ENCODE results near the gene CALM1. TPM values are rescaled to one million over a fixed set of nuclear protein-coding genes. Genes with fewer than 3 reads are reported as not detected.

Gene CALM1
- total RNA-seq, 2 donors from 2014 or later, result 137 to 199 TPM

DNA sequence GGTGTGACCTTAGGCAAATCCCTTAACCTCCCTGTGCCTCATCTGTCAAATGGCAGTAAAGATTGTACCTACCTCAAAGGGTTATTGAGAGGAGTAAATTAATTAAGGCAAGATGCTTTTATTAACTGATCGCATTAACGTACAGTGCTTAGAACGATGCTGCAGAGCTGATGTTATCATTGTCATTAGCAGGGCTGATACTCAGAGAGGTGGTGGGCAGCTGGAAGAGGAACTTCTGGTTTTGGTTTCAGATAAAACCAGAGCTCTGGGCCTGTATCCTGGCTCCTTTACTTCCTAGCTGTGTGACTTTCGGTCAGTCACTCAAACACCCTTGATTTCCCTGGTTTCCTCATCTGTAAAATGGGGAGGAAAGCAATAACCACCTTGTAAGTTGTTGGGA lies 55.1 kb downstream of the CALM1 start:
- intact Hi-C loops (cut with DNase I), result no loop called here
- ATAC-seq (no peak), DNase-seq (no peak)
- H3K4me3 ChIP-seq, result no peak overlapping the region
- no peak overlapping the region for H3K27ac ChIP-seq
- no peak for TF ChIP-seq POLR2A (IDR thresholded peaks at IDR 0.05)
- TF ChIP-seq, protein P1, sequence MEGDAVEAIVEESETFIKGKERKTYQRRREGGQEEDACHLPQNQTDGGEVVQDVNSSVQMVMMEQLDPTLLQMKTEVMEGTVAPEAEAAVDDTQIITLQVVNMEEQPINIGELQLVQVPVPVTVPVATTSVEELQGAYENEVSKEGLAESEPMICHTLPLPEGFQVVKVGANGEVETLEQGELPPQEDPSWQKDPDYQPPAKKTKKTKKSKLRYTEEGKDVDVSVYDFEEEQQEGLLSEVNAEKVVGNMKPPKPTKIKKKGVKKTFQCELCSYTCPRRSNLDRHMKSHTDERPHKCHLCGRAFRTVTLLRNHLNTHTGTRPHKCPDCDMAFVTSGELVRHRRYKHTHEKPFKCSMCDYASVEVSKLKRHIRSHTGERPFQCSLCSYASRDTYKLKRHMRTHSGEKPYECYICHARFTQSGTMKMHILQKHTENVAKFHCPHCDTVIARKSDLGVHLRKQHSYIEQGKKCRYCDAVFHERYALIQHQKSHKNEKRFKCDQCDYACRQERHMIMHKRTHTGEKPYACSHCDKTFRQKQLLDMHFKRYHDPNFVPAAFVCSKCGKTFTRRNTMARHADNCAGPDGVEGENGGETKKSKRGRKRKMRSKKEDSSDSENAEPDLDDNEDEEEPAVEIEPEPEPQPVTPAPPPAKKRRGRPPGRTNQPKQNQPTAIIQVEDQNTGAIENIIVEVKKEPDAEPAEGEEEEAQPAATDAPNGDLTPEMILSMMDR (IDR thresholded peaks at IDR 0.05), result no peak
- H3K4me1 ChIP-seq, result peaks cover 20% of the 10 kb centered on the region
- WGBS, 2 donors, result 72 to 87% methylated on average over 4 of the region's 4 CpGs
- H3K9me3 ChIP-seq, result no peaks in the 10 kb centered on the region
- no peaks in the 10 kb centered on the region for H3K36me3 ChIP-seq (replicated peaks in 1 of 2; ENCODE audit: insufficient read depth in 1 of 2, low read depth in 2 of 2)
- H3K27me3 ChIP-seq, result no peaks in the 10 kb centered on the region

DNA sequence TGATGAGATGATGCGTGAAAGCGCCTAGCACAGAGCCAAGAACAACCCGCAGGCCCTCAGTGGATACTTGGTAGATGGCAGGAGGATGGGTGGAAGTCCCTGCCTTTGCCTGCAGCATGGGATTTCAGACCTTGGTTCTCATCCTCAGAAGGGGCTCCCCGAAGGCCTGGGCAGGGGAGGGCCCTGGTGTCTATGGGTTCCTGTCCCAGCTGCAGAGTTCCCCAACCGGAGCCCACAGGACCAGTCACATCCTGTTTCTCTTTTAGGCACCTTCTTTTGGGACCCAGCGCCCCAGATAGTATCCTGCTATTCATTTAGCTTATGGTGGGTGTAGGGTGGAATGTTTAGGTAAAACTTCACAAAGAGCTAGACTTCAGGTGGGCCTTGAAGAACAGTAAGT lies 55.5 kb downstream of the CALM1 start:
- H3K27me3 ChIP-seq, result no peaks in the 10 kb centered on the region
- H3K4me1 ChIP-seq, result peaks cover 20% of the 10 kb centered on the region
- DNase-seq, result no peak
- H3K27ac ChIP-seq, result no peak overlapping the region
- no peak for ATAC-seq
- 82 to 85% methylated on average over 5 to 6 of the region's 6 CpGs for WGBS, 2 donors
- no peaks in the 10 kb centered on the region for H3K9me3 ChIP-seq
- intact Hi-C loops (cut with DNase I), result no loop called here
- H3K36me3 ChIP-seq (replicated peaks in 1 of 2; ENCODE audit: insufficient read depth in 1 of 2, low read depth in 2 of 2), result no peaks in the 10 kb centered on the region
- TF ChIP-seq, protein P1 (IDR thresholded peaks at IDR 0.05), result no peak
- no peak for TF ChIP-seq POLR2A (IDR thresholded peaks at IDR 0.05)
- no peak overlapping the region for H3K4me3 ChIP-seq

DNA sequence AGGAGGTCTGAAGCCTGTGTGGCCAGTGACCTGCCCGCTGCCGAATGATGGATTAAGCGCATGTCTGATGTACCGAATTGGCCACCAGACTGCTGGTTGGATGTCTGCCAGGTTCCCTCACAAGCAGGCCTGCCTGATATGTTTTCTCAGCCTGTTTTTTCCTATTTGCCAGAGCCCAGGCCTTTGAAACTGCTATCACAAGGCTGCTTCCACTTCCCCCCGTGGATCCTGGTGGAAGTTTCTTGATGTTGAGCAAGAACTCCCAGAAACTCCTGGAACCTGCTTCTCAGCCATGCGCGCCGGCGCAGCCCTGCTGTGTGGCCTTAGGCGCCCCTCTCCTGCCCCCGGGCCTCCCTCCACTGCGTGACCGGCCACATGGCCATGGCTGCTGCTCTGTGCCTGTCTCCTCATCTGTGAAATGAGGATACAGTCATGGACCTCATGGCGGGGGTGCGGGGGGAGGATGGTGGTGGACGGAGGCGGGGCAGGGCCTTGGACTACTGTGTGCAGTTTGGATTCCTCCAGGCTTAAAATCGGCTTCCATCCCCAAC lies 56.6 kb downstream of the CALM1 start:
- Histone ChIP-seq H3K27ac (peak overlapping the region; percentile 30 to 66 (median 50)), H3K4me1 (peaks cover 20% of the 10 kb centered on the region), H3K9me3 (no peaks in the 10 kb centered on the region), H3K36me3 (replicated peaks in 1 of 2; ENCODE audit: insufficient read depth in 1 of 2, low read depth in 2 of 2) (no peaks in the 10 kb centered on the region), H3K4me3 (no peak overlapping the region), H3K27me3 (no peaks in the 10 kb centered on the region)
- ATAC-seq (no peak), DNase-seq (peak; percentile 36 to 68 (median 60))
- 78 to 80% methylated on average over 11 to 18 of the region's 18 CpGs for WGBS, 2 donors
- intact Hi-C loops (cut with DNase I), result no loop called here
- TF ChIP-seq POLR2A (IDR thresholded peaks at IDR 0.05), result no peak
- TF ChIP-seq, protein P1 (IDR thresholded peaks at IDR 0.05), result no peak

DNA sequence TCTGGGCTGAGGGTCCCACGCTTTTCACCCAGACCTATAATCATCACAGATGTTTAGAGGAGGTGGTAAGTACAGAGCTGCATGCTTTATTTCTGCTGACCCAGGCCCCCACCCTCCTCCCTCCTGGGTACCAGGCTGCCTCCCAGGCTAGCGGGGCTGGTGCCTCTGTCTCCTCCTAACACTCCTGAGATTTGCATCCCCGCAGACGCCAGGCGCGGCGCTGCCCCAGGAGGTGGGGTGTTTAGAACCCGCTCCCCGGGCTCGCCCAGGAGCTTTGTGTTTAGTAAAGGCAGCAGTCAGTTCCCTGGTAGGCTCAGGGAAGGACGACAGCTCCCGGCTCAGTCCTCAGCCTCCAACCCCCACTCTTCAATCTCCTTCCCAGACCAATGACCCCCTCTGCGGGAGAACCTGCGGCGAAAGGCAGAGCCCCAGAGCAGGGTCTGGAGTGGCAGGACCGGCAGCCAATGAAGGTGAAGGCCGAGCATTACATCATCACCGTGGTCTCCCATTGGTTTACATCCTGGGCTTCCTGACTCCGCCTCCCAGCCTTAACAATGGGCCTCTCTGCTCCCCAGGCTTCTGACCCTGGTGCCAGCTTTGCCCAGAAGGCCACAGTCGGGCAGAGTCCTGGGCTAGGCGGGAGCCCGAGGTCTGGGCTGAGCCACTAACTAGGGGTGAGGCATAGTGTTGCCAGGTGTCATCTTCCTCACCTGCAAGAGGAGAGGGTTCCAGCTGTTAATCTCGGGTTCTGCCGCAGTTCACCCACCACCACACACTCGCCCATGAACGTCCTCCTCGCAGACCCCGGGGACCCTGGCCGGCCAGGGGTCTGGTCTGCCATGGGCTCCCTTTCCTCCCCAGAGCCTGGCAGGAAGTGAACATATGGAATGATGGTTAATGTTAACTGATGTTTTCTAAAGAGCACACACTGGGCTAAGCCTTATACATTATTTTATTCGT lies 57.5 kb downstream of the CALM1 start:
- H3K4me3 ChIP-seq, result no peak overlapping the region
- intact Hi-C loops (cut with DNase I), result no loop called here
- ATAC-seq, result peak; percentile 98
- peak; percentile 85 to 94 (median 92) for DNase-seq
- no peaks in the 10 kb centered on the region for H3K27me3 ChIP-seq
- H3K27ac ChIP-seq, result peak overlapping the region; percentile 30 to 66 (median 50)
- H3K9me3 ChIP-seq, result no peaks in the 10 kb centered on the region
- no peaks in the 10 kb centered on the region for H3K36me3 ChIP-seq (replicated peaks in 1 of 2; ENCODE audit: insufficient read depth in 1 of 2, low read depth in 2 of 2)
- TF ChIP-seq, protein P1 (IDR thresholded peaks at IDR 0.05), result no peak
- peak in 2 of 3 donors; percentile 53 to 64 for TF ChIP-seq POLR2A (IDR thresholded peaks at IDR 0.05)
- WGBS, 2 donors, result 45 to 63% methylated on average over 10 to 29 of the region's 30 CpGs
- H3K4me1 ChIP-seq, result peaks cover 20% of the 10 kb centered on the region

Measured in body of pancreas (tissue), 4 donors.